ENCODE measurements around the gene KIF1C. TPM values are rescaled to one million over a fixed set of nuclear protein-coding genes. Genes with fewer than 3 reads are reported as not detected.

Gene KIF1C
- total RNA-seq, 1 donor from 2014 or later, result 81.7 TPM

DNA sequence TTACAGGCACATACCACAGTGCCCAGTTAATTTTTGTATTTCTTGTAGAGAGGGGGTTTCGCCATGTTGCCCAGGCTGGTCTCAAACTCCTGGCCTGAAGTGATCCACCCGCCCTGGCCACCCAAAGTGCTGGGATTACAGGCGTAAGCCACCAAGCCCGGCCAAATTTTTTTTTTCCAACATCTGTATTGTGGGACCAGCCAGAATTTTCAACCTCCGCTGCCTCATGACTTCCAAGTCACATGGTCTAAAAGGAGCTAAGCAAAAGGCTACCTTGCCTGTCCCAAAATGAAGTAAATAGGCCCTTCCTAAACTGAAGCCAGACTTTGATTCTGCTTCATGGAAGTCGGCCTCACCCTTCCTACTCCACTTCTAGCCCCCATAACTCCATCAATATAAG, 25.9 kb upstream of the KIF1C start:
- H3K36me3 Mint-ChIP-seq, result peaks cover 19% of the 10 kb centered on the region
- DNase-seq (ENCODE audit: low spot score in 2 of 2, unreplicated experiment in 2 of 2), result no peak
- TF ChIP-seq, protein P1, sequence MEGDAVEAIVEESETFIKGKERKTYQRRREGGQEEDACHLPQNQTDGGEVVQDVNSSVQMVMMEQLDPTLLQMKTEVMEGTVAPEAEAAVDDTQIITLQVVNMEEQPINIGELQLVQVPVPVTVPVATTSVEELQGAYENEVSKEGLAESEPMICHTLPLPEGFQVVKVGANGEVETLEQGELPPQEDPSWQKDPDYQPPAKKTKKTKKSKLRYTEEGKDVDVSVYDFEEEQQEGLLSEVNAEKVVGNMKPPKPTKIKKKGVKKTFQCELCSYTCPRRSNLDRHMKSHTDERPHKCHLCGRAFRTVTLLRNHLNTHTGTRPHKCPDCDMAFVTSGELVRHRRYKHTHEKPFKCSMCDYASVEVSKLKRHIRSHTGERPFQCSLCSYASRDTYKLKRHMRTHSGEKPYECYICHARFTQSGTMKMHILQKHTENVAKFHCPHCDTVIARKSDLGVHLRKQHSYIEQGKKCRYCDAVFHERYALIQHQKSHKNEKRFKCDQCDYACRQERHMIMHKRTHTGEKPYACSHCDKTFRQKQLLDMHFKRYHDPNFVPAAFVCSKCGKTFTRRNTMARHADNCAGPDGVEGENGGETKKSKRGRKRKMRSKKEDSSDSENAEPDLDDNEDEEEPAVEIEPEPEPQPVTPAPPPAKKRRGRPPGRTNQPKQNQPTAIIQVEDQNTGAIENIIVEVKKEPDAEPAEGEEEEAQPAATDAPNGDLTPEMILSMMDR (IDR thresholded peaks at IDR 0.05; ENCODE audit: unreplicated experiment), result no peak
- H3K4me1 Mint-ChIP-seq, result peaks cover 37% of the 10 kb centered on the region
- no peak overlapping the region for H3K4me3 Mint-ChIP-seq
- H3K27ac Mint-ChIP-seq, result no peak overlapping the region
- H3K9me3 Mint-ChIP-seq, result no peaks in the 10 kb centered on the region
- no peaks in the 10 kb centered on the region for H3K27me3 Mint-ChIP-seq (ENCODE audit: low read depth)

DNA sequence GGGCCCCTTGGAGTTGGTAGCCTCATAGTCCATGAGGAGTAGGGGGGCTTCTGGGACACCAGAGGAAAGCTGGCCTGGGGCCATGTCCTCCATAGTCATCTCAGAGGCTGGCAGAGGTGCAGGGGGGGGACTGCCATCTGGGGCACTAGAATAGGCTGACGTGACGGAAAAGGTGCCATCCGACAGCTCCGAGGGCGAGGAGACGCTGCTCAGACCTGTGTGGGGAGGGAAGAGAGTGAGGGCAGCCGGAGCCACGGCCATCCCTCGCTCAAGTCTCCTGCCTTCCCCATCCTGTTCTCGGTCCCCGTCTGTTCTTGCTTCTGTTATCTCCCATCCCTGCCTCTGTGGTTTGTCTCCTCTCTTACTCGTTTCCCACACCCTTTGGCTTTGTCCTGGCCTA, 25.4 kb upstream of the KIF1C start:
- Mint-ChIP-seq H3K27ac (peak overlapping the region; percentile 36), H3K4me1 (peaks cover 37% of the 10 kb centered on the region), H3K36me3 (peaks cover 19% of the 10 kb centered on the region), H3K27me3 (ENCODE audit: low read depth) (no peaks in the 10 kb centered on the region), H3K4me3 (no peak overlapping the region), H3K9me3 (no peaks in the 10 kb centered on the region)
- DNase-seq (ENCODE audit: low spot score in 2 of 2, unreplicated experiment in 2 of 2), result no peak
- TF ChIP-seq, protein P1 (IDR thresholded peaks at IDR 0.05; ENCODE audit: unreplicated experiment), result no peak

DNA sequence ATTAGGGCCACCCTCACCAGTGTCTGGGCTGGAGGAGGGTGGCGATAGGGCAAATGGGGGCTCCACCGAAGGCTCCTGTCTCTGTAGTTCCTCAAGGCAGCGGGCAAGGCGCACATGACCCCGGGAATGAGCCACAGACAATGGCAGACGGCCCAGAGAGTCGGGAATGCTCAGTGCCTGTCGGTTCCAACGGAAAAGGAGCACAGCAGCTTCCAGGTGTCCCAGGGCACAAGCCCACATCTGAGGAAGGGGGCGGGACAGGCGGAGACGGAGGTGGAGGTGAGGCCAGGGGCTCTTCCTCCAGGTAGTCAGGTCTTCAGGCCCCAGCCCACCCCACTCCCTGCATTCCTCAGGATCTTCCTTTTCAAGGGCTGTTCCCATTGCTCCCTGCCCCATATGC, 25.0 kb upstream of the KIF1C start:
- DNase-seq (ENCODE audit: low spot score in 2 of 2, unreplicated experiment in 2 of 2), result no peak
- Mint-ChIP-seq H3K27me3 (ENCODE audit: low read depth) (no peaks in the 10 kb centered on the region), H3K4me1 (peaks cover 37% of the 10 kb centered on the region), H3K36me3 (peaks cover 19% of the 10 kb centered on the region), H3K9me3 (no peaks in the 10 kb centered on the region), H3K4me3 (no peak overlapping the region), H3K27ac (peak overlapping the region; percentile 36)
- TF ChIP-seq, protein P1 (IDR thresholded peaks at IDR 0.05; ENCODE audit: unreplicated experiment), result no peak

DNA sequence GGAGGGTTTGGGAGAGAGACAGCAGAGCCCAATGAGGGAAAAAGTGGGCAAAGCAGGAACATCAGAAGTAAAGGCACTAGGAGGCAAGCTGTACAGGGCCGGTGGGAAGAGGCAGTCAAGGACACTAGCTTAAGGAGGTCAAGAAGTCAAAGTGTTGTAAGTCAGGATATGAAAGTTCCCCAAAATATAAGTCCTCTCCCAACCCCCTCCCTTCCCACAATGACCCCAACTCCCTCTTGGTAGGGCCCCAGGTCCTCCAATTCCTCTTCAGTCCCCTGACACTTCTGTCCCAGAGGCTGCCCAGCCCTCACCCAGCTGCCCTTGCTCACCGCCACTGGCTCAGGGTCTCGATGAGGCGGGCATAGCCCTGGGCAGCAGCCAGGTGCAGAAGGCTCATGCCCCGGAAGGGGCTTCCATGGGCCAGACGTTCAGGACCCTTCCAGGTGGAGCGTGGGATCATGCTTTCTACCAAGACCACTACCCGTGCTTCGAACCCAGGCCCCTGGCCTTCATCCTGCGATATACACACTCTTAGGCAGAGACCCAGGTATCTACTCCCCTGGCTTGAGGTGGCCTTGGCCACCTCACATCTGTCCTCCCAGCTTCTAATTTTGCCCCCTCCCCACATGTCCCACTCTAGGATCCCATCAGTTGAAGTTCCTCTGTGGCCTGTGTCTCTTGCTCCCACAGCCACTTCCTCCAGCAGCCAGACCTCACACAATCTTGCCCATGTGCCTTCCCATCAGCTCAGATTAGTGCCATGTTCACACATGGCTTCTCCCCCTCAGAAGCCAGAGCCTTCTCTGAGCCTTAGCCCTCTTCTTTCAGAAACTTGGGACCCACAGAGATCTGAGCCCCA, 24.3 kb upstream of the KIF1C start:
- DNase-seq (ENCODE audit: low spot score in 2 of 2, unreplicated experiment in 2 of 2), result no peak
- H3K36me3 Mint-ChIP-seq, result peaks cover 19% of the 10 kb centered on the region
- TF ChIP-seq, protein P1 (IDR thresholded peaks at IDR 0.05; ENCODE audit: unreplicated experiment), result no peak
- H3K27ac Mint-ChIP-seq, result peak overlapping the region; percentile 5
- H3K4me3 Mint-ChIP-seq, result no peak overlapping the region
- H3K4me1 Mint-ChIP-seq, result peaks cover 37% of the 10 kb centered on the region
- H3K27me3 Mint-ChIP-seq (ENCODE audit: low read depth), result no peaks in the 10 kb centered on the region
- H3K9me3 Mint-ChIP-seq, result no peaks in the 10 kb centered on the region

DNA sequence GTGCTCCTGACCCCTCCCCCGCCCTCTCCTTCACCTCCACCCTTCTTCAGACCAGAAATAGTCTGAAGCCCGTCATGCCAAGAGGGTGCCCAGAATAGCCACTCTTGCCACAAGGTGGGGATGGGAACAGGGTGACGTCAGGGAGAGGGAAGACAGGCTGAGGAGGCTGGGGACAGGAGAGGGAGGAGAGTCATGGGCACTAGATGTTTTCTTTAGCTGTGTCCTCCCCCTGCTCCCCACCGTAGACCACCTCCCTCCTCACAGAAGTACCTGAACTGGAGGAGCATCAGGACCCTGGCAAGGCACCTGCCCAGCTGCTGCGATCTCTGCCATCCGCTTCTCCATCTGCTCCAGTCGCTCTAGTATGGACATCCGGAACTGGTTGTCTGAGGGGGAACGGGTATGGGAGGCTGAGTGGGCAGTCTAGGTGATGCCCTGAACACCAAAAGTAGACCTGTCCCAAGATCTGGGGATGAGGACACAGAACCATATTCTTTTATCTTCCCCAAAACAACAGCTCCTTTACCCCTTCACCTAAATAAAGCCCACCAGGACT, 23.6 kb upstream of the KIF1C start:
- Mint-ChIP-seq H3K27me3 (ENCODE audit: low read depth) (no peaks in the 10 kb centered on the region), H3K36me3 (peaks cover 19% of the 10 kb centered on the region), H3K4me3 (no peak overlapping the region), H3K4me1 (peaks cover 30% of the 10 kb centered on the region), H3K27ac (no peak overlapping the region), H3K9me3 (no peaks in the 10 kb centered on the region)
- no peak for DNase-seq (ENCODE audit: low spot score in 2 of 2, unreplicated experiment in 2 of 2)
- TF ChIP-seq, protein P1 (IDR thresholded peaks at IDR 0.05; ENCODE audit: unreplicated experiment), result no peak
